H1 (cell line): Measurements from ENCODE around the gene UBE2E2. TPM values are rescaled to one million over a fixed set of nuclear protein-coding genes. Genes with fewer than 3 reads are reported as not detected.

Experiments used
- CTCF ChIA-PET: fragments of 300-600 bp; sonication (Branson Sonifier 250); formaldehyde crosslinking; loops from one replicate; lab custom pipeline; 2021; ENCODE audit not compliant: partially characterized antibody; lab: Charles Lee
- POLR2A ChIA-PET: fragments of 300-600 bp; sonication (Branson Sonifier 250); formaldehyde crosslinking; loops from one replicate; lab custom pipeline; 2021; ENCODE audit warnings: inconsistent platforms; ENCODE audit not compliant: partially characterized antibody; lab: Charles Lee
- DNase-seq, 2 experiments: peaks; one replicate each; pipeline versions ENCODE4 v3.0.0 to v3.0.0-alpha.2; 2010 to 2022; ENCODE audit warnings: low spot score in 2 of 2, low read depth in 1 of 2, mixed read lengths in 1 of 2
- FAIRE-seq: peaks from 2 replicates; lab custom pipeline; 2011; peaks lifted over from hg19 to GRCh38; lab: Jason Lieb, UNC
- H2AFZ ChIP-seq: 2 replicates; pipeline ENCODE4 v1.8.1; 2012; ENCODE audit warnings: low read length, inconsistent platforms
- H2AK5ac ChIP-seq: 2 replicates; pipeline ENCODE4 v1.6.1; 2013; ENCODE audit warnings: low read depth, low read length
- H2BK120ac ChIP-seq: replicated peaks from 2 replicates; pipeline ENCODE3; 2013; ENCODE audit warnings: low read depth, low read length, inconsistent platforms
- H2BK12ac ChIP-seq: 2 replicates; pipeline ENCODE4 v1.6.1; 2013; ENCODE audit warnings: low read depth, low read length
- H2BK15ac ChIP-seq: 2 replicates; pipeline ENCODE4 v1.6.1; 2013; ENCODE audit warnings: low read length
- H2BK20ac ChIP-seq: 2 replicates; pipeline ENCODE4 v1.6.1; 2013; ENCODE audit warnings: low read length
- H2BK5ac ChIP-seq: 2 replicates; pipeline ENCODE4 v1.6.1; 2013; ENCODE audit warnings: low read depth, low read length
- H3K14ac ChIP-seq: 2 replicates; pipeline ENCODE4 v1.6.1; 2013; ENCODE audit warnings: inconsistent platforms; ENCODE audit not compliant: insufficient read length
- H3K18ac ChIP-seq: 2 replicates; pipeline ENCODE4 v1.6.1; 2013; ENCODE audit warnings: low read length; ENCODE audit errors: extremely low read depth
- H3K23ac ChIP-seq: 2 replicates; pipeline ENCODE4 v1.6.1; 2013; ENCODE audit warnings: inconsistent platforms; ENCODE audit not compliant: insufficient read length
- H3K23me2 ChIP-seq: 2 replicates; pipeline ENCODE4 v1.6.1; 2013; ENCODE audit warnings: low read depth, low read length
- H3K27ac ChIP-seq: 2 replicates; pipeline ENCODE4 v1.6.1; 2011; ENCODE audit warnings: low read depth, low read length, inconsistent platforms
- H3K27me3 ChIP-seq, 4 experiments: replicated peaks in 1 of 4; 1 replicate in 1 of 4; 2 replicates in 3 of 4; pipeline versions ENCODE4 v1.6.1 to v1.8.1; 2011 to 2013; ENCODE audit warnings: low read length in 3 of 4, mild to moderate bottlenecking in 3 of 4, inconsistent platforms in 2 of 4, mixed read lengths in 2 of 4, moderate library complexity in 1 of 4; ENCODE audit not compliant: control insufficient read depth in 3 of 4, insufficient read depth in 3 of 4; ENCODE audit errors: extremely low read depth in 1 of 4
- H3K36me3 ChIP-seq, 4 experiments: 2 replicates each; pipeline versions ENCODE4 v1.6.1 to v1.8.1; 2011 to 2013; ENCODE audit warnings: mild to moderate bottlenecking in 4 of 4, low read length in 3 of 4, moderate library complexity in 2 of 4, control low read depth in 1 of 4, inconsistent platforms in 1 of 4; ENCODE audit not compliant: insufficient read depth in 4 of 4, control insufficient read depth in 2 of 4
- H3K4ac ChIP-seq: replicated peaks from 2 replicates; pipeline ENCODE3; 2013; ENCODE audit warnings: low read length, low read depth, mixed read lengths, inconsistent platforms; ENCODE audit not compliant: insufficient read length
- H3K4me1 ChIP-seq, 4 experiments: replicated peaks in 1 of 4; 1 replicate in 1 of 4; 2 replicates in 3 of 4; pipeline versions ENCODE4 v1.6.1 to v1.8.1; 2011 to 2013; ENCODE audit warnings: low read length in 3 of 4, inconsistent platforms in 2 of 4, mixed read lengths in 1 of 4; ENCODE audit not compliant: insufficient read depth in 4 of 4, control insufficient read depth in 3 of 4
- H3K4me2 ChIP-seq, 2 experiments: 2 replicates each; pipeline versions ENCODE4 v1.6.1 to v1.8.1; 2011 to 2013; ENCODE audit warnings: low read depth in 2 of 2, low read length in 2 of 2, control low read depth in 1 of 2, inconsistent platforms in 1 of 2, mild to moderate bottlenecking in 1 of 2; ENCODE audit not compliant: insufficient read depth in 1 of 2
- H3K4me3 ChIP-seq, 4 experiments: fragments of 200-600, 300-600 bp in 1 of 4; sonication (generic), shearing (Covaris generic), sonication (Bioruptor Twin) in 1 of 4; 2 replicates each; pipeline versions ENCODE4 v1.5.1 to v1.8.1; 2011 to 2016; ENCODE audit warnings: low read length in 4 of 4, low read depth in 3 of 4, control low read depth in 2 of 4, inconsistent platforms in 2 of 4, mild to moderate bottlenecking in 2 of 4, mixed read lengths in 1 of 4, moderate library complexity in 1 of 4; ENCODE audit not compliant: insufficient read depth in 2 of 4; ENCODE audit errors: extremely low read depth in 1 of 4
- H3K56ac ChIP-seq: replicated peaks from 2 replicates; pipeline ENCODE3; 2013; ENCODE audit warnings: low read depth, mild to moderate bottlenecking, mixed read lengths, low read length, inconsistent platforms; ENCODE audit not compliant: insufficient read length
- H3K79me1 ChIP-seq: 2 replicates; pipeline ENCODE4 v1.6.1; 2013; ENCODE audit warnings: low read depth, low read length, control low read depth
- H3K79me2 ChIP-seq, 2 experiments: 2 replicates each; pipeline versions ENCODE4 v1.6.1 to v1.8.1; 2012 to 2013; ENCODE audit warnings: low read length in 2 of 2, mild to moderate bottlenecking in 2 of 2, inconsistent platforms in 1 of 2; ENCODE audit not compliant: insufficient read depth in 2 of 2, control insufficient read depth in 1 of 2
- H3K9ac ChIP-seq, 4 experiments: replicated peaks in 1 of 4; 1 replicate in 1 of 4; 2 replicates in 3 of 4; pipeline versions ENCODE4 v1.6.1 to v1.8.1; 2011 to 2013; ENCODE audit warnings: low read depth in 3 of 4, low read length in 3 of 4, control low read depth in 2 of 4, mild to moderate bottlenecking in 2 of 4, moderate library complexity in 2 of 4, inconsistent platforms in 1 of 4; ENCODE audit errors: extremely low read depth in 1 of 4
- H3K9me3 ChIP-seq, 2 experiments: 2 replicates each; pipeline versions ENCODE4 v1.6.1 to v1.8.1; 2012 to 2013; ENCODE audit warnings: mild to moderate bottlenecking in 2 of 2, moderate library complexity in 2 of 2, control low read depth in 1 of 2, inconsistent platforms in 1 of 2, low read depth in 1 of 2, low read length in 1 of 2, mixed read lengths in 1 of 2; ENCODE audit not compliant: insufficient read depth in 2 of 2
- H4K20me1 ChIP-seq, 2 experiments: replicated peaks in 1 of 2; 2 replicates each; pipeline versions ENCODE3 to v1.8.1; 2011 to 2013; ENCODE audit warnings: inconsistent platforms in 2 of 2, low read length in 2 of 2, mild to moderate bottlenecking in 1 of 2; ENCODE audit not compliant: insufficient read depth in 2 of 2, control insufficient read depth in 1 of 2
- H4K5ac ChIP-seq: 2 replicates; pipeline ENCODE4 v1.6.1; 2013; ENCODE audit warnings: low read length, low read depth, mixed read lengths, inconsistent platforms; ENCODE audit not compliant: insufficient read length
- H4K8ac ChIP-seq: 2 replicates; pipeline ENCODE4 v1.8.0; 2013; ENCODE audit warnings: mild to moderate bottlenecking, moderate library complexity, low read length, inconsistent platforms; ENCODE audit not compliant: insufficient read depth; ENCODE audit errors: extremely low read depth
- H4K91ac ChIP-seq: replicated peaks from 2 replicates; pipeline ENCODE3; 2013; ENCODE audit warnings: low read length, mixed read lengths, inconsistent platforms; ENCODE audit not compliant: insufficient read length
- CHD2 ChIP-seq: IDR thresholded peaks from 2 replicates; pipeline ENCODE4 v1.6.1; 2012; ENCODE audit warnings: low read length, improper control_type of control experiment
- CTBP2 ChIP-seq: IDR thresholded peaks from 2 replicates; pipeline ENCODE4 v1.7.0; 2011; ENCODE audit warnings: borderline replicate concordance, mild to moderate bottlenecking, moderate library complexity, mixed read lengths, low read length; ENCODE audit not compliant: insufficient read depth, insufficient read length
- GABPA ChIP-seq: IDR thresholded peaks from 2 replicates; pipeline ENCODE4 v1.6.1; 2011; ENCODE audit warnings: mild to moderate bottlenecking, low read length, moderate library complexity, borderline replicate concordance; ENCODE audit not compliant: insufficient read depth
- JUN ChIP-seq: IDR thresholded peaks from 2 replicates; pipeline ENCODE4 v1.6.1; 2011; ENCODE audit warnings: low read depth, mild to moderate bottlenecking, improper control_type of control experiment, low read length
- JUND ChIP-seq: IDR thresholded peaks from 2 replicates; pipeline ENCODE4 v1.6.1; 2011; ENCODE audit warnings: mild to moderate bottlenecking, improper control_type of control experiment, low read length
- KDM4A ChIP-seq: IDR thresholded peaks from one replicate; pipeline ENCODE4 v1.7.1; 2012; ENCODE audit warnings: low read depth, mild to moderate bottlenecking, moderate library complexity, low read length, inconsistent platforms; ENCODE audit not compliant: severe bottlenecking
- NANOG ChIP-seq: IDR thresholded peaks from 2 replicates; pipeline ENCODE4 v1.6.1; 2011; ENCODE audit warnings: low read length, low read depth, mild to moderate bottlenecking, inconsistent platforms; ENCODE audit not compliant: insufficient read depth, poor library complexity, severe bottlenecking
- PHF8 ChIP-seq: fragments of 200-600 bp; sonication (generic); conservative IDR thresholded peaks from 2 replicates; pipeline ENCODE4 v1.7.1; 2012; ENCODE audit warnings: low read depth, mild to moderate bottlenecking, inconsistent platforms, low read length, moderate library complexity
- POU5F1 ChIP-seq: IDR thresholded peaks from 2 replicates; pipeline ENCODE4 v1.6.1; 2011; ENCODE audit warnings: low read depth, mild to moderate bottlenecking, low read length, moderate library complexity
- SAP30 ChIP-seq: fragments of 300-600 bp; sonication (generic); IDR thresholded peaks from 2 replicates; pipeline ENCODE4 v1.7.1; 2012; ENCODE audit warnings: low read length, moderate library complexity, mild to moderate bottlenecking, inconsistent platforms; ENCODE audit not compliant: insufficient read depth, insufficient replicate concordance
- WGBS, 2 experiments: shearing (Covaris generic) in 1 of 2; methylation state at CpG; one replicate each; pipeline versions ENCODE4 v1.1.6 to v1.1.7; 2013 to 2015; ENCODE audit warnings: low lambda C conversion rate in 2 of 2, mixed read lengths in 2 of 2, inconsistent platforms in 1 of 2, low coverage in 1 of 2, missing lambda C conversion rate in 1 of 2; ENCODE audit not compliant: insufficient replicate concordance in 2 of 2, insufficient coverage in 1 of 2, insufficient read length in 1 of 2; ENCODE audit errors: extremely low coverage in 1 of 2, missing lambda C conversion rate in 1 of 2; 5-methylcytosine and 5-hydroxymethylcytosine counted together
- polyA plus RNA-seq, 7 experiments: library from polyadenylated mRNA; depleted of rRNA in 3 of 7; stranded (reverse) in 5 of 7; unstranded in 2 of 7; fragments of >200 nt in 5 of 7; fragments of 200-250 nt in 2 of 7; gene quantifications; 1 replicate in 5 of 7; 2 replicates in 1 of 7; 4 replicates in 1 of 7; pipeline versions ENCODE4 v1.2.1 to v1.2.3, GENCODE V29; 2011 to 2013; ENCODE audit warnings: missing spikeins in 2 of 7, mixed read lengths in 2 of 7
- total RNA-seq: library from RNA; stranded (reverse); fragmentation: NEBNext Ultra II Directional; extraction: Animal tissue kit (Norgen Biotek cat#: 25700); gene quantifications from 2 replicates; pipeline ENCODE4 v1.2.1, GENCODE V29; 2021
- TF ChIP-seq, protein P1 (sequence below): IDR thresholded peaks from 2 replicates; pipeline ENCODE4 v1.6.1; 2012; ENCODE audit warnings: inconsistent platforms
- TF ChIP-seq, protein P2 (sequence below): IDR thresholded peaks from 2 replicates; pipeline ENCODE4 v1.6.1; 2011; ENCODE audit warnings: low read length, improper control_type of control experiment

UBE2E2 gene
- total and polyA plus RNA-seq, 2 of the 8 experiments (the other 6 are each of a cell fraction or from before 2014, with no cell fraction given): 57.6 to 70.6 TPM

DNA sequence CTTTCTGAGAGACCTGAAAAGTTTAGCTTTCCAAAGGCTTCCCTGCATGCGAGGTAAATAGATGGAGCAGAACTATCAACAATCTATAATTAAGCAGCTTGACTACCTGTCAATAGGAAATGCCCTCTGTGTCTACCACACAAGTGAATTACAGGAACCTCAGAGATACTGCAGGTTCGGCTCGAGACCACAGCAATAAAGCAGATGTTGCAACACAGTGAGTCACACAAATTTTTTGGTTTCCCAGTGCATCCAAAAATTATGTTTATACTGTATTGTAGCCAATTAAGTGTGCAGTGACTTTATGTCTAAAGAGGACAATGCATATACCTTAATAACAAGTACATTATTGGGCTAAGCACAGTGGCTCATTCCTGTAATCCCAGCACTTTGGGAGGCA, 252.0 kb downstream of the UBE2E2 start:
- Histone ChIP-seq H2BK15ac (no peak overlapping the region), H4K8ac (no peak overlapping the region), H4K91ac (no peak overlapping the region), H3K23ac (no peak overlapping the region), H3K79me2 (no peaks in the 10 kb centered on the region), H2AK5ac (no peak overlapping the region), H3K4me3 (no peak overlapping the region), H3K79me1 (no peaks in the 10 kb centered on the region), H2BK5ac (no peak overlapping the region), H3K56ac (no peak overlapping the region), H3K14ac (no peak overlapping the region), H3K4ac (no peak overlapping the region), H2BK12ac (no peak overlapping the region), H3K9me3 (no peaks in the 10 kb centered on the region), H2BK120ac (no peak overlapping the region), H3K9ac (no peak overlapping the region), H3K27ac (no peak overlapping the region), H4K20me1 (no peaks in the 10 kb centered on the region), H3K18ac (no peak overlapping the region), H3K27me3 (no peaks in the 10 kb centered on the region), H3K4me1 (peaks cover 0 to 5% (median 2%) of the 10 kb centered on the region in 4 experiments; a peak in 1 of 7 replicates), H2BK20ac (no peak overlapping the region), H3K36me3 (no peaks in the 10 kb centered on the region), H4K5ac (no peak overlapping the region), H3K23me2 (no peaks in the 10 kb centered on the region), H2AFZ (no peak overlapping the region), H3K4me2 (no peak overlapping the region; a peak in 1 of 4 replicates)
- FAIRE-seq: no peak
- 69% methylated on average over 3 of the region's 3 CpGs; no CpG with 5 or more reads in 1 of the 2 experiments for WGBS, 2 experiments
- CTCF ChIA-PET: interaction anchor here (1.6 kb wide), 1 partner anchor 13 kb away, joined by 4 read pairs; no protein-coding TSS in a partner anchor
- DNase-seq: no peak
- POLR2A ChIA-PET: no interaction called here
- TF ChIP-seq JUND (no peak), SAP30 (no peak), NANOG (no peak), GABPA (no peak), CTBP2 (no peak), JUN (no peak), CHD2 (no peak), POU5F1 (no peak), KDM4A (no peak), PHF8 (no peak)
- TF ChIP-seq, protein P1, sequence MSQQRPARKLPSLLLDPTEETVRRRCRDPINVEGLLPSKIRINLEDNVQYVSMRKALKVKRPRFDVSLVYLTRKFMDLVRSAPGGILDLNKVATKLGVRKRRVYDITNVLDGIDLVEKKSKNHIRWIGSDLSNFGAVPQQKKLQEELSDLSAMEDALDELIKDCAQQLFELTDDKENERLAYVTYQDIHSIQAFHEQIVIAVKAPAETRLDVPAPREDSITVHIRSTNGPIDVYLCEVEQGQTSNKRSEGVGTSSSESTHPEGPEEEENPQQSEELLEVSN: no peak
- TF ChIP-seq, protein P2, sequence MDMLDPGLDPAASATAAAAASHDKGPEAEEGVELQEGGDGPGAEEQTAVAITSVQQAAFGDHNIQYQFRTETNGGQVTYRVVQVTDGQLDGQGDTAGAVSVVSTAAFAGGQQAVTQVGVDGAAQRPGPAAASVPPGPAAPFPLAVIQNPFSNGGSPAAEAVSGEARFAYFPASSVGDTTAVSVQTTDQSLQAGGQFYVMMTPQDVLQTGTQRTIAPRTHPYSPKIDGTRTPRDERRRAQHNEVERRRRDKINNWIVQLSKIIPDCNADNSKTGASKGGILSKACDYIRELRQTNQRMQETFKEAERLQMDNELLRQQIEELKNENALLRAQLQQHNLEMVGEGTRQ: no peak
